ENCODE measurements around the gene LUZP1. TPM values are rescaled to one million over a fixed set of nuclear protein-coding genes. Genes with fewer than 3 reads are reported as not detected.

The LUZP1 gene
- total and polyA plus RNA-seq, 9 donors = 6.8 to 30.7 (median 23.2) TPM

DNA sequence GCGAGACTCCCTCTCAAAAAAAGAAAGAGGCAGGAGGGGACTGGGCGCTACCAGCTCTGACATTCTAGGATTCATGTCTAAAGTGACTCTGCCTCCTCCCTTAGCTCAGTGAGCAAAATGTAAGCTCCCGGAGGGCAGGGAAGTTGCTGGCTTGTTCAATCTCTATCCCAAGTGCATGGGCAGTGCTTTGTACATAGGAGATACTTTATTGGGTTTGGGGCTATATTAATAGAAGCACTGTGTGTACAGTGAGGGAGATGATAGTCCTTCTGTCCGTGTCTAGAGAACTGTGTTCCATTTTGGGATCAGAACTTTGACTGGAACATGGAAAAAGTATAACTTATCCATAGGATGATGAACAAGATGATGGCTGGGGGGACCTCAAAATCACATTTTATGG is 16.7 kb upstream of the LUZP1 start:
- DNase-seq = no peak
- Histone ChIP-seq H3K27ac (no peak overlapping the region), H3K4me3 (no peak overlapping the region), H3K27me3 (no peaks in the 10 kb centered on the region), H3K9me3 (no peaks in the 10 kb centered on the region), H3K36me3 (no peaks in the 10 kb centered on the region), H3K4me1 (ENCODE audit: insufficient read depth) (no peaks in the 10 kb centered on the region)
- TF ChIP-seq EP300 (IDR thresholded peaks at IDR 0.05) = no peak
- TF ChIP-seq, protein P1, sequence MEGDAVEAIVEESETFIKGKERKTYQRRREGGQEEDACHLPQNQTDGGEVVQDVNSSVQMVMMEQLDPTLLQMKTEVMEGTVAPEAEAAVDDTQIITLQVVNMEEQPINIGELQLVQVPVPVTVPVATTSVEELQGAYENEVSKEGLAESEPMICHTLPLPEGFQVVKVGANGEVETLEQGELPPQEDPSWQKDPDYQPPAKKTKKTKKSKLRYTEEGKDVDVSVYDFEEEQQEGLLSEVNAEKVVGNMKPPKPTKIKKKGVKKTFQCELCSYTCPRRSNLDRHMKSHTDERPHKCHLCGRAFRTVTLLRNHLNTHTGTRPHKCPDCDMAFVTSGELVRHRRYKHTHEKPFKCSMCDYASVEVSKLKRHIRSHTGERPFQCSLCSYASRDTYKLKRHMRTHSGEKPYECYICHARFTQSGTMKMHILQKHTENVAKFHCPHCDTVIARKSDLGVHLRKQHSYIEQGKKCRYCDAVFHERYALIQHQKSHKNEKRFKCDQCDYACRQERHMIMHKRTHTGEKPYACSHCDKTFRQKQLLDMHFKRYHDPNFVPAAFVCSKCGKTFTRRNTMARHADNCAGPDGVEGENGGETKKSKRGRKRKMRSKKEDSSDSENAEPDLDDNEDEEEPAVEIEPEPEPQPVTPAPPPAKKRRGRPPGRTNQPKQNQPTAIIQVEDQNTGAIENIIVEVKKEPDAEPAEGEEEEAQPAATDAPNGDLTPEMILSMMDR (IDR thresholded peaks at IDR 0.05) = no peak
- TF ChIP-seq POLR2A (IDR thresholded peaks at IDR 0.05) = no peak
- intact Hi-C loops (cut with DNase I) = loop anchor here (2.0 to 5.0 kb wide), 2 partner anchors 87 to 88 kb away; no protein-coding TSS in a partner anchor
- WGBS, 3 donors = 62 to 75% (median 69%) methylated on average over 4 of the region's 4 CpGs

GRCh38 chr1:23184212-23184934 is 15.7 kb upstream of the LUZP1 start:
- WGBS, 3 donors = 10 to 16% (median 10%) methylated on average over 10 of the region's 10 CpGs
- Histone ChIP-seq H3K27me3 (no peaks in the 10 kb centered on the region), H3K9me3 (no peaks in the 10 kb centered on the region), H3K27ac (no peak overlapping the region), H3K36me3 (no peaks in the 10 kb centered on the region), H3K4me3 (no peak overlapping the region), H3K4me1 (ENCODE audit: insufficient read depth) (no peaks in the 10 kb centered on the region)
- TF ChIP-seq, protein P1 (IDR thresholded peaks at IDR 0.05) = peak; percentile 88 to 96 (median 94)
- no peak for TF ChIP-seq EP300 (IDR thresholded peaks at IDR 0.05)
- no peak for TF ChIP-seq POLR2A (IDR thresholded peaks at IDR 0.05)
- intact Hi-C loops (cut with DNase I) = loop anchor here in 2 of 4 donors (2.0 kb wide), 1 partner anchor 86 kb away; no protein-coding TSS in a partner anchor
- DNase-seq = peak; percentile 20 to 49 (median 40)

- no peaks in the 10 kb centered on the region for H3K36me3 ChIP-seq
- no peak for DNase-seq
- H3K27ac ChIP-seq = no peak overlapping the region
- no peaks in the 10 kb centered on the region for H3K27me3 ChIP-seq
- H3K4me1 ChIP-seq (ENCODE audit: insufficient read depth) = peaks cover 4% of the 10 kb centered on the region
- TF ChIP-seq EP300 (IDR thresholded peaks at IDR 0.05) (no peak), POLR2A (IDR thresholded peaks at IDR 0.05) (no peak)
- TF ChIP-seq, protein P1 (IDR thresholded peaks at IDR 0.05) = no peak
- intact Hi-C loops (cut with DNase I) = loop anchor here in 1 of 4 donors (5.0 kb wide), 1 partner anchor 68 kb away; no protein-coding TSS in a partner anchor
- no peak overlapping the region for H3K4me3 ChIP-seq
- H3K9me3 ChIP-seq = no peaks in the 10 kb centered on the region
- WGBS, 3 donors = 68 to 79% (median 72%) methylated on average over 2 of the region's 2 CpGs
Observed at GRCh38 chr1:23179862-23180261, 11.2 kb upstream of the LUZP1 start.

DNA sequence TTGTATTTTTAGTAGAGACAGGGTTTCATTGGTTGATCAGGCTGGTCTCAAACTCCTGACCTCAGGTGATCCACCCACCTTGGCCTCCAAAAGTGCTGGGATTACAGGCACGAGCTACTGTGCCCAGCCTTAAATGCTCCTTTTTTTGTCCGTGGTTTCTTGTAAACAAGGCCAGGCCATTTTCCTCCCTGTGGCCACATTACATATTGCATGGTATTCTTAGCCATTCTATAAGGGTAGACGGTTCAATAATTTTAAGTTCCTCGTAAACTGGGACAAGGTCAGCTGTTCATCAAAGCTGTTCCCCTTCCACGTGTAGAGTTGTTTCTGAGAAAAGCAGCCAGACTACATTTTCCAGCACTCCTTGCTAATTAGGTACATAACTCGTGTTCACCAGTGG is 10.3 kb upstream of the LUZP1 start:
- Histone ChIP-seq H3K36me3 (no peaks in the 10 kb centered on the region), H3K4me1 (ENCODE audit: insufficient read depth) (peaks cover 4% of the 10 kb centered on the region), H3K27ac (no peak overlapping the region), H3K9me3 (no peaks in the 10 kb centered on the region), H3K27me3 (no peaks in the 10 kb centered on the region), H3K4me3 (no peak overlapping the region)
- DNase-seq = no peak
- TF ChIP-seq, protein P1 (IDR thresholded peaks at IDR 0.05) = no peak
- TF ChIP-seq EP300 (IDR thresholded peaks at IDR 0.05) (no peak), POLR2A (IDR thresholded peaks at IDR 0.05) (no peak)
- 57 to 64% (median 60%) methylated on average over 6 of the region's 6 CpGs for whole genome bisulfite sequencing, 3 donors
- intact Hi-C loops (cut with DNase I) = loop anchor here in 1 of 4 donors (5.0 kb wide), 1 partner anchor 67 kb away; no protein-coding TSS in a partner anchor

Data from ovary (tissue), 9 donors.